ENCODE results near the gene EIF4G2.
A peak's percentile ranks its signal among the peaks of the same experiment; 100 is the strongest.

EIF4G2 gene

DNA sequence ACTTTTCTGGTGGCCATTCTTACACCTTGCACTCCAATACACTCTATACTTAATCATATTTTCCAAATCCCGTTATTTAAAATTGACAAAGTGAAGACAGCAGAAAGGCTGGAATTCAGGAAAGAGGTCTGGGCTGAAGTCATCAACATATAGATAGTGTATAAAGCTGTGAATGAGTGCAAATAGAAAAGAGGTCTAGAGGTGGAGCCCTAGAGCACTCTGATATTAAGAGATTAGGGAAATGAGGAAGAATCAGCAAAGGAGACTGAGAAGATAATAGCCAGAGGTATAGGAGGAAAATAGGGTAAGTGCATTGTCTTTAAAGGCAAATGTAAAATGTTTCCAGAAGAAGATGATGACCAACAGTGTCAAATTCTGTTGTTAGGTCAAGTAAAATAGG lies 49.8 kb downstream of the EIF4G2 start:
- H3K4me2 ChIP-seq (ENCODE audit: low read depth, low read length, poor library complexity, severe bottlenecking): peak overlapping the region; percentile 35
- no peaks in the 10 kb centered on the region for H3K9me3 ChIP-seq (ENCODE audit: insufficient read depth, low read depth, low read length)
- no peak overlapping the region for H3K9ac ChIP-seq (ENCODE audit: low read depth, low read length, poor library complexity, severe bottlenecking)
- TF ChIP-seq EZH2phosphoT487 (IDR thresholded peaks at IDR 0.05; ENCODE audit: borderline replicate concordance) (no peak), CTCF (conservative IDR thresholded peaks at IDR 0.05; ENCODE audit: low read length) (peak; percentile 71)
- no peaks in the 10 kb centered on the region for H3F3A ChIP-seq (ENCODE audit: low read depth)
- no peak overlapping the region for H2AFZ ChIP-seq (ENCODE audit: low read length)
- no peak overlapping the region for H3K4me3 ChIP-seq (ENCODE audit: low read length, poor library complexity, severe bottlenecking)
- no peaks in the 10 kb centered on the region for H3K9me2 ChIP-seq (replicated peaks; ENCODE audit: low read depth, low read length)
- H3K4me1 ChIP-seq (ENCODE audit: insufficient read depth, low read length, poor library complexity, severe bottlenecking): peaks cover 37% of the 10 kb centered on the region
- H3K27me3 ChIP-seq (ENCODE audit: insufficient read depth, low read length, poor library complexity, severe bottlenecking): no peaks in the 10 kb centered on the region
- peaks cover 77% of the 10 kb centered on the region for H3K36me3 ChIP-seq (ENCODE audit: insufficient read depth, low read length)
- peaks cover 2% of the 10 kb centered on the region for H4K20me1 ChIP-seq (ENCODE audit: insufficient read depth, low read length, poor library complexity, severe bottlenecking)
- peaks cover 33% of the 10 kb centered on the region for H3K79me2 ChIP-seq (ENCODE audit: insufficient read depth, low read length)

DNA sequence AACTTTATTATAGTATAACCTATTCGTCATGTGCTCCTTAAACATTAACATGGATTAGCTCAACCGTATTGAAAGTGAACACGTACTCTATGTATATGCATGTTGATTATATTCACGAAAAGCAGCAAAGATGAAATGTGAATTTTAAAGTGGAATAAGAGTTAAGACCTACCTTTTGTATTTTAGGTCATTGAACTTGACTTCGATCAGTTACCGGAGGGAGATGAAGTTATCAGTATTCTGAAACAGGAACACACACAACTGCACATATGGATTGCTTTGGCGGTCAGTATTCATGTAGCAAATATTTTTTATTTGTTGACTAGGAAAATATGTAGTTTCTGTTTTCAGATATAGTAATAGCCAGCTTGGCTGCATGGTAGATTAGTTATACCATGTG lies 56.2 kb downstream of the EIF4G2 start:
- Histone ChIP-seq H3K4me3 (ENCODE audit: low read length, poor library complexity, severe bottlenecking) (peak overlapping the region; percentile 87), H3K36me3 (ENCODE audit: insufficient read depth, low read length) (peaks cover 23% of the 10 kb centered on the region; the same call in 1 of the 2 replicates), H3K4me2 (ENCODE audit: low read depth, low read length, poor library complexity, severe bottlenecking) (peak overlapping the region; percentile 81), H3K79me2 (ENCODE audit: insufficient read depth, low read length) (peaks cover 59% of the 10 kb centered on the region), H4K20me1 (ENCODE audit: insufficient read depth, low read length, poor library complexity, severe bottlenecking) (peaks cover 15% of the 10 kb centered on the region), H3F3A (ENCODE audit: low read depth) (peaks cover 3% of the 10 kb centered on the region; the same call in 1 of the 2 replicates), H2AFZ (ENCODE audit: low read length) (no peak overlapping the region), H3K9me3 (ENCODE audit: insufficient read depth, low read depth, low read length) (no peaks in the 10 kb centered on the region), H3K9ac (ENCODE audit: low read depth, low read length, poor library complexity, severe bottlenecking) (peak overlapping the region; percentile 85), H3K9me2 (replicated peaks; ENCODE audit: low read depth, low read length) (no peaks in the 10 kb centered on the region), H3K27me3 (ENCODE audit: insufficient read depth, low read length, poor library complexity, severe bottlenecking) (no peaks in the 10 kb centered on the region), H3K4me1 (ENCODE audit: insufficient read depth, low read length, poor library complexity, severe bottlenecking) (peaks cover 59% of the 10 kb centered on the region)
- no peak for TF ChIP-seq CTCF (conservative IDR thresholded peaks at IDR 0.05; ENCODE audit: low read length)
- TF ChIP-seq EZH2phosphoT487 (IDR thresholded peaks at IDR 0.05; ENCODE audit: borderline replicate concordance): no peak

DNA sequence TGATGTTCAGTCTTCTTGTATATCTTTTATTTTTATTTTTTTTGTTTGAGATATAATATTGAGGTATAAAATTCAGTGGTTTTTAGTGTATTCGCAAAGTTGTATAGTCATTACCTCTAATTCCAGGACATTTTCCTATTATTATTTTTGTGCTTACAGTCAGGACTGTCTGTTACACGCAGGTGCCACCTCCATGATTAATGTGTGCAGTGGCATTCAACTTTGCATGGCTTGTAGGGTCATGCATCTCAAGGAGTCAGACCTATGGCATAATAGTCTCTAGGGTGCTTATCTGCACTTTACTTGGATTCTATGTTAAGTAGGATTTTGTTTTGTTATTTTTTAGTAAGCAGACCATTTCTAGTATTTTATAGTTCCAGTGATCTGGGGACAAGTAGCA lies 56.7 kb downstream of the EIF4G2 start:
- peaks cover 59% of the 10 kb centered on the region for H3K4me1 ChIP-seq (ENCODE audit: insufficient read depth, low read length, poor library complexity, severe bottlenecking)
- peak overlapping the region; percentile 87 for H3K4me3 ChIP-seq (ENCODE audit: low read length, poor library complexity, severe bottlenecking)
- peaks cover 15% of the 10 kb centered on the region for H4K20me1 ChIP-seq (ENCODE audit: insufficient read depth, low read length, poor library complexity, severe bottlenecking)
- no peaks in the 10 kb centered on the region for H3K9me3 ChIP-seq (ENCODE audit: insufficient read depth, low read depth, low read length)
- H3F3A ChIP-seq (ENCODE audit: low read depth): peaks cover 3% of the 10 kb centered on the region; the same call in 1 of the 2 replicates
- TF ChIP-seq EZH2phosphoT487 (IDR thresholded peaks at IDR 0.05; ENCODE audit: borderline replicate concordance) (no peak), CTCF (conservative IDR thresholded peaks at IDR 0.05; ENCODE audit: low read length) (no peak)
- H3K9me2 ChIP-seq (replicated peaks; ENCODE audit: low read depth, low read length): no peaks in the 10 kb centered on the region
- H3K36me3 ChIP-seq (ENCODE audit: insufficient read depth, low read length): peaks cover 19% of the 10 kb centered on the region; the same call in 1 of the 2 replicates
- H3K9ac ChIP-seq (ENCODE audit: low read depth, low read length, poor library complexity, severe bottlenecking): peak overlapping the region; percentile 85
- no peak overlapping the region for H2AFZ ChIP-seq (ENCODE audit: low read length)
- H3K27me3 ChIP-seq (ENCODE audit: insufficient read depth, low read length, poor library complexity, severe bottlenecking): no peaks in the 10 kb centered on the region
- peaks cover 59% of the 10 kb centered on the region for H3K79me2 ChIP-seq (ENCODE audit: insufficient read depth, low read length)
- H3K4me2 ChIP-seq (ENCODE audit: low read depth, low read length, poor library complexity, severe bottlenecking): peak overlapping the region; percentile 81

All from Loucy (cell line).